Tibial artery (tissue), 4 donors: Measurements from ENCODE around the gene XK.

Experiments used
- DNase-seq, 2 donors: peaks; one replicate each; pipeline ENCODE4 v3.0.0-alpha.2; 2019
- H3K27ac ChIP-seq, 2 donors: fragments of 200-600 bp; sonication (generic) in 1 of 2; 1 replicate in 1 of 2; 2 replicates in 1 of 2; pipeline ENCODE4 v1.5.1; 2018 to 2019; ENCODE audit warnings: mild to moderate bottlenecking in 1 of 2
- H3K27me3 ChIP-seq, 2 donors: fragments of 200-600 bp; sonication (generic) in 1 of 2; one replicate each; pipeline versions ENCODE4 v1.5.1 to v1.6.0; 2016 to 2019
- H3K36me3 ChIP-seq, 3 donors: fragments of 200-600 bp; sonication (generic) in 2 of 3; one replicate each; pipeline ENCODE4 v1.5.1; 2016 to 2019; ENCODE audit warnings: mild to moderate bottlenecking in 2 of 3
- H3K4me1 ChIP-seq, 4 donors: fragments of 200-600 bp; sonication (generic) in 2 of 4; 1 replicate in 3 of 4; 2 replicates in 1 of 4; pipeline ENCODE4 v1.5.1; 2016 to 2019
- H3K4me3 ChIP-seq, 2 donors: fragments of 200-600 bp; sonication (generic) in 1 of 2; 1 replicate in 1 of 2; 2 replicates in 1 of 2; pipeline ENCODE4 v1.5.1; 2018 to 2019; ENCODE audit warnings: mild to moderate bottlenecking in 2 of 2
- H3K9me3 ChIP-seq, 3 donors: fragments of 200-600 bp; sonication (generic) in 1 of 3; one replicate each; pipeline ENCODE4 v1.5.1; 2016 to 2019
- CTCF ChIP-seq, 2 experiments: fragments of 200-600 bp in 1 of 2; fragments of 450-650 bp in 1 of 2; IDR thresholded peaks; one replicate each; pipeline ENCODE4 v1.5.1; 2017 to 2019; ENCODE audit warnings: antibody characterized with exemption in 2 of 2, mild to moderate bottlenecking in 1 of 2, moderate library complexity in 1 of 2
- intact Hi-C: fragments of 100-400 bp; cut with DNase I; formaldehyde crosslinking; loops from one replicate; pipeline ENCODE4 v1.15.0; 2023; ENCODE audit warnings: low total_unique reads

XK gene, protein sequence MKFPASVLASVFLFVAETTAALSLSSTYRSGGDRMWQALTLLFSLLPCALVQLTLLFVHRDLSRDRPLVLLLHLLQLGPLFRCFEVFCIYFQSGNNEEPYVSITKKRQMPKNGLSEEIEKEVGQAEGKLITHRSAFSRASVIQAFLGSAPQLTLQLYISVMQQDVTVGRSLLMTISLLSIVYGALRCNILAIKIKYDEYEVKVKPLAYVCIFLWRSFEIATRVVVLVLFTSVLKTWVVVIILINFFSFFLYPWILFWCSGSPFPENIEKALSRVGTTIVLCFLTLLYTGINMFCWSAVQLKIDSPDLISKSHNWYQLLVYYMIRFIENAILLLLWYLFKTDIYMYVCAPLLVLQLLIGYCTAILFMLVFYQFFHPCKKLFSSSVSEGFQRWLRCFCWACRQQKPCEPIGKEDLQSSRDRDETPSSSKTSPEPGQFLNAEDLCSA

GRCh38 chrX:37685381-37686359 is at the start of gene XK:
TSS of gene XK (plus strand) at chrX:37685791. CDS start at chrX:37685962, 171 bp downstream.
- H3K27ac ChIP-seq, result peak within 1 kb of the TSS; percentile 83 to 91

DNA sequence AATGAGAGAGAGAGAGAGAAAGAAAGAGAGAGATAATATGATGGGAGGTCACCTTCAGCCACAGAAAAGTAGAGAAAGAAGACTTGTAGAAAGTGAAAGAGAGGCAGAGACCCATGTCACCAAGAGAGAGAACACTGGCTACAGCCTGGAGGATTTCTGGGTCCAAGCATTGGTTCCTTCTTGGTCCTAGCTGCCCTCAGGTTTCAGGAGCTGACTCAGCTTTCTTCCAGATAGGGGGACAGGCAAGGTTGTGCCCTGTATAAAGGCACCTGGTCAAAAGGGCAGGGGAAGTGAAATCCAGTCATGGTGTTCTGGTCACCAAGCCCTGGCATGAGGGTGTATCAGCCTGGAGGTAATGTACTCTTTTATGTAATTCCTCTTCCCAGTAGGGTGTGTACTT is 47.5 kb upstream of the XK start:
- no peak overlapping the region for H3K4me3 ChIP-seq
- peaks cover 0 to 4% (median 0%) of the 10 kb centered on the region in 3 donors for H3K9me3 ChIP-seq
- H3K36me3 ChIP-seq, result no peaks in the 10 kb centered on the region
- TF ChIP-seq CTCF (IDR thresholded peaks at IDR 0.05), result no peak
- intact Hi-C loops, result no loop called here
- H3K4me1 ChIP-seq, result no peaks in the 10 kb centered on the region
- no peaks in the 10 kb centered on the region for H3K27me3 ChIP-seq
- H3K27ac ChIP-seq, result no peak overlapping the region
- no peak for DNase-seq

More at GRCh38 chrX:37685381-37686359, at the start of gene XK:
- no peak for TF ChIP-seq CTCF (IDR thresholded peaks at IDR 0.05)
- Histone ChIP-seq H3K4me1 (peaks cover 0 to 19% (median 1%) of the 10 kb centered on the region in 4 donors), H3K27me3 (no peaks in the 10 kb centered on the region), H3K36me3 (no peaks in the 10 kb centered on the region), H3K9me3 (no peaks in the 10 kb centered on the region), H3K4me3 (peak within 1 kb of the TSS; percentile 58 to 68)
- intact Hi-C loops, result no loop called here
- DNase-seq, result peak; percentile 20 to 76

DNA sequence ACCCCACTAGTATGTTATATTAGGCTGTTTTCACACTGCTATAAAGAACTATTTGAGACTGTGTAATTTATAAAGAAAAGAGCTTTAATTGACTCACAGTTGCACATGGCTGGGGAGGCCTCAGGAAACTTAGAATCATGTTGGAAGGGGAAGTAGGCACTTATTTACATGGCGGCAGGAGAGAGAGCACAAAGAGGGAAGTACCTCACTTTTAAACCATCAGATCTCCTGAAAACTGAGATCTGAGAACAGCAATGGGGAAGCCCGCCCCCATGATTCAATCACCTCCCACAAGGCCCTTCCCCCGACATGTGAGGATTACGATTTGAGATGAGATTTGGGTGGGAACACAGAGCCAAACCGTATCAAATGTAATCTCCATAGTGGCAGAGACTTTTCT is 45.4 kb upstream of the XK start:
- Histone ChIP-seq H3K4me1 (no peaks in the 10 kb centered on the region), H3K4me3 (no peak overlapping the region), H3K27me3 (no peaks in the 10 kb centered on the region), H3K9me3 (no peaks in the 10 kb centered on the region), H3K36me3 (no peaks in the 10 kb centered on the region), H3K27ac (no peak overlapping the region)
- DNase-seq, result no peak
- intact Hi-C loops, result no loop called here
- no peak for TF ChIP-seq CTCF (IDR thresholded peaks at IDR 0.05)

- Histone ChIP-seq H3K4me3 (no peak overlapping the region), H3K36me3 (no peaks in the 10 kb centered on the region), H3K27ac (no peak overlapping the region), H3K4me1 (no peaks in the 10 kb centered on the region), H3K27me3 (no peaks in the 10 kb centered on the region), H3K9me3 (no peaks in the 10 kb centered on the region)
- TF ChIP-seq CTCF (IDR thresholded peaks at IDR 0.05), result no peak
- DNase-seq, result no peak
- intact Hi-C loops, result no loop called here
These were observed 43.7 kb upstream of the XK start for GRCh38 chrX:37641859-37642258.

DNA sequence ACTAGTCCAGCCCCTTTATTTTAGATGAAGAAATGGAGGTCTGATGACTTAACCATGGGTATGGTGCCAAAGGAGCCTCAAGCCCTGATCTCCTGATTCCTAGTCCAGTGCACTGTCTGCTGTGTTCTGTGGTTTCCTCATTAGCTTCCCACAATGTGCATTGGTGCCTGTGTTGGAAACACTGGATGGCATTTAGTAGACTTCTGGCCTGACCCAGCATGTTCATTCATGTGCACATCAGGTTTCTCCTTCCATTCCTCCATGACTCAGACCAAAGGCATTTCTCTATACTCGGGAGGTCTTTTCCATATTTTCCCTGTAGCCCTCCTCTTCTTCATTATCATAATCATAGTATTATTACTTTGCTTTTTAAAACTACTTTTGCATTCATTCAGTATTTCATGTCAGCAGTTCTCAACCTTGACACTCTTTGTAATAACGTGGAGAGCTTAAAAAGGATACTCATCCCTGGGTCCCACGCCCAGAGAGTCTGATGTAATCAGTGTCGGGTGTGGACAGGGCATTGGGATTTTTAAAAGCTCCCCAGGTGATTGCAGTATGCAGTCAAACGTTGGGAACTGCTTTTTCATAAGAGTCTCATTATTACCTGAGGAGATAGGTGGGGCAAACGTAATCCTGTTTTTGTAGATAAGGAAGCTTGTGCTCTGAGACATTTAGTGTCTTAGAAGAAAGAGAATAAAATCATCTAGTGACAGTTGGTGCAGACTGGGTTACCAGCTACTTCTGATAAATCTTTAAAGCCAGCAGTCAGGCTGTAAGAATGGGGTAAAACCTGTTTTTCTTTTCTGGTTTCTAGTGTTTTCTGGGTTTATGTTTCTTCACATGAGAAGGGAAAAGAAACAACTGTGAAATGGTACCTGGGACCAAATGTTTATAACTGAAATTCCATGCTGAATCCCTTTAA is 40.9 kb upstream of the XK start:
- H3K4me3 ChIP-seq, result no peak overlapping the region
- no peaks in the 10 kb centered on the region for H3K27me3 ChIP-seq
- no peak overlapping the region for H3K27ac ChIP-seq
- TF ChIP-seq CTCF (IDR thresholded peaks at IDR 0.05), result no peak
- intact Hi-C loops, result no loop called here
- H3K9me3 ChIP-seq, result no peaks in the 10 kb centered on the region
- no peak for DNase-seq
- no peaks in the 10 kb centered on the region for H3K4me1 ChIP-seq
- no peaks in the 10 kb centered on the region for H3K36me3 ChIP-seq
